Measurements from ENCODE around the gene SHB. TPM values are rescaled to one million over a fixed set of nuclear protein-coding genes. Genes with fewer than 3 reads are reported as not detected.

The SHB gene
- total RNA-seq, 2 experiments from 2014 or later: 0.41 to 1.0 TPM

- H3K27ac ChIP-seq (ENCODE audit: low read depth, low read length, poor library complexity, severe bottlenecking): no peak overlapping the region
- H2AFZ ChIP-seq (ENCODE audit: low read length): no peak overlapping the region
- no peaks in the 10 kb centered on the region for H3K79me2 ChIP-seq (ENCODE audit: insufficient read depth, low read depth, low read length)
- BruUV-seq (replicated peaks): no TSS peak
- H3K9me3 ChIP-seq (ENCODE audit: low read length): no peaks in the 10 kb centered on the region
- DNase-seq (ENCODE audit: low spot score): no peak
- H4K20me1 ChIP-seq (ENCODE audit: insufficient read depth, low read length): no peaks in the 10 kb centered on the region
- no peak overlapping the region for H3K4me3 ChIP-seq (ENCODE audit: low read depth, low read length, poor library complexity, severe bottlenecking)
- ChIA-PET POLR2A (interaction anchor here (1.0 kb wide), 1 partner anchor 12 kb away, joined by 3 read pairs; no protein-coding TSS in a partner anchor), CTCF (ENCODE audit: unreplicated experiment) (interaction anchor here (0.6 kb wide), 1 partner anchor 1399 kb away, joined by 3 read pairs; no protein-coding TSS in a partner anchor)
- H3K4me1 ChIP-seq (ENCODE audit: insufficient read depth, low read length, poor library complexity, severe bottlenecking): no peaks in the 10 kb centered on the region
- TF ChIP-seq CTCF (conservative IDR thresholded peaks at IDR 0.05; ENCODE audit: low read length): no peak
- TF ChIP-seq EZH2phosphoT487 (IDR thresholded peaks at IDR 0.05; ENCODE audit: borderline replicate concordance, low read depth, low read length): no peak
- H3K36me3 ChIP-seq (ENCODE audit: insufficient read depth, low read length): peaks cover 21% of the 10 kb centered on the region; the same call in 1 of the 2 replicates
- intact Hi-C loops (cut with micrococcal nuclease; ENCODE audit: unreplicated experiment): no loop called here
- no peak overlapping the region for H3K4me2 ChIP-seq (ENCODE audit: low read length)
- no peaks in the 10 kb centered on the region for H3K9me2 ChIP-seq (ENCODE audit: insufficient read depth, low read length)
Measured at GRCh38 chr9:37870081-37870798, 198.8 kb downstream of the SHB start.

Small RNAs within 50 kb of the gene (small RNA-seq; reads per million reads assigned to genes)
- not detected for gene RNU7-124P

Other genes with a start within 250 kb of the SHB start
- 20.1 and 31.8 TPM in 2 replicates for gene SLC25A51, start 165.1 kb downstream of the SHB start, total RNA-seq (2014; rRNA removed; shearing (Covaris generic))
- 32.4 and 34.3 TPM in 2 replicates for gene SLC25A51, start 165.1 kb downstream of the SHB start, total RNA-seq (2022)